GM23338 (cell line): ENCODE results near the gene APC. TPM values are rescaled to one million over a fixed set of nuclear protein-coding genes. Genes with fewer than 3 reads are reported as not detected.

Experiments
- ATAC-seq: fragments of 200-7000 bp; cut with Tn5 transposase; 3 replicates; pipeline ENCODE4 v1.9.1; 2020
- DNase-seq: peaks from one replicate; pipeline ENCODE4 v3.0.0-alpha.2; 2015; ENCODE audit warnings: low spot score
- H2AFZ ChIP-seq: fragments of 200-600 bp; sonication (generic); 2 replicates; pipeline ENCODE4 v1.8.0; 2016; ENCODE audit warnings: antibody characterized with exemption, mild to moderate bottlenecking, moderate library complexity
- H3F3A ChIP-seq: fragments of 200-600 bp; sonication (generic); replicated peaks from 2 replicates; pipeline ENCODE4 v1.8.0; 2017; ENCODE audit warnings: antibody characterized with exemption, mixed run types, low read depth
- H3K27ac ChIP-seq: fragments of 200-600 bp; sonication (generic); 2 replicates; pipeline ENCODE4 v1.6.1; 2016; ENCODE audit warnings: low read depth
- H3K27me3 ChIP-seq: fragments of 200-600 bp; sonication (generic); 2 replicates; pipeline ENCODE4 v1.8.0; 2016; ENCODE audit warnings: mild to moderate bottlenecking, mixed run types, moderate library complexity; ENCODE audit not compliant: insufficient read depth
- H3K36me3 ChIP-seq: fragments of 200-600 bp; sonication (generic); 2 replicates; pipeline ENCODE4 v1.8.0; 2016; ENCODE audit warnings: mild to moderate bottlenecking; ENCODE audit not compliant: insufficient read depth
- H3K4me1 ChIP-seq: fragments of 200-600 bp; sonication (generic); 2 replicates; pipeline ENCODE4 v1.8.0; 2016; ENCODE audit warnings: mild to moderate bottlenecking, moderate library complexity; ENCODE audit not compliant: insufficient read depth
- H3K4me2 ChIP-seq: fragments of 200-600 bp; sonication (generic); 2 replicates; pipeline ENCODE4 v1.7.1; 2017; ENCODE audit warnings: mixed run types
- H3K4me3 ChIP-seq: fragments of 200-600 bp; sonication (generic); 2 replicates; pipeline ENCODE4 v1.6.1; 2016; ENCODE audit warnings: mixed run types
- H3K79me2 ChIP-seq: fragments of 200-600 bp; sonication (generic); replicated peaks from 2 replicates; pipeline ENCODE4 v1.8.0; 2017; ENCODE audit warnings: mild to moderate bottlenecking; ENCODE audit not compliant: insufficient read depth
- H3K9me2 ChIP-seq: fragments of 200-600 bp; sonication (generic); 2 replicates; pipeline ENCODE4 v1.8.0; 2017; ENCODE audit not compliant: insufficient read depth
- H4K20me1 ChIP-seq: fragments of 200-600 bp; sonication (generic); replicated peaks from 2 replicates; pipeline ENCODE4 v1.8.0; 2017; ENCODE audit warnings: mild to moderate bottlenecking; ENCODE audit not compliant: insufficient read depth
- H3K27ac Mint-ChIP-seq: 2 replicates; pipeline ENCODE4 v1.8.0; 2020; ENCODE audit warnings: inconsistent platforms, mild to moderate bottlenecking, moderate library complexity, mixed read lengths
- H3K27me3 Mint-ChIP-seq: 3 replicates; pipeline ENCODE4 v1.8.0; 2022; ENCODE audit warnings: low read depth, mild to moderate bottlenecking, moderate library complexity, mixed read lengths, inconsistent platforms; ENCODE audit not compliant: insufficient read depth, poor library complexity
- H3K36me3 Mint-ChIP-seq: 3 replicates; pipeline ENCODE4 v1.8.0; 2021; ENCODE audit warnings: low read depth, mild to moderate bottlenecking, inconsistent platforms, moderate library complexity, mixed read lengths
- H3K4me1 Mint-ChIP-seq: 3 replicates; pipeline ENCODE4 v1.8.0; 2020; ENCODE audit warnings: mild to moderate bottlenecking, inconsistent platforms, mixed read lengths
- H3K4me3 Mint-ChIP-seq: 3 replicates; pipeline ENCODE4 v1.8.0; 2021; ENCODE audit warnings: moderate library complexity, mild to moderate bottlenecking, inconsistent platforms, mixed read lengths
- H3K9me3 Mint-ChIP-seq: 3 replicates; pipeline ENCODE4 v1.8.0; 2020; ENCODE audit warnings: moderate library complexity, mild to moderate bottlenecking, inconsistent platforms, mixed read lengths
- CREB1 ChIP-seq: fragments of 250-450 bp; sonication (Bioruptor Pico); IDR thresholded peaks from 2 replicates; pipeline ENCODE4 v1.5.0; 2020; ENCODE audit warnings: low read depth, mild to moderate bottlenecking, moderate library complexity
- EZH2 ChIP-seq: fragments of 200-600 bp; sonication (generic); IDR thresholded peaks from one replicate; pipeline ENCODE4 v1.8.0; 2017; ENCODE audit warnings: antibody characterized with exemption, mild to moderate bottlenecking, low read depth; ENCODE audit not compliant: unreplicated experiment
- EZH2phosphoT487 ChIP-seq: fragments of 200-600 bp; sonication (generic); IDR thresholded peaks from one replicate; pipeline ENCODE4 v1.8.1; 2018; ENCODE audit warnings: antibody characterized with exemption; ENCODE audit not compliant: unreplicated experiment
- JUNB ChIP-seq: IDR thresholded peaks from one replicate; pipeline ENCODE4 v1.6.1; 2016; ENCODE audit warnings: antibody characterized with exemption; ENCODE audit not compliant: unreplicated experiment
- NANOG ChIP-seq: IDR thresholded peaks from 2 replicates; pipeline ENCODE4 v1.6.1; 2016; ENCODE audit warnings: antibody characterized with exemption, borderline replicate concordance
- POLR2AphosphoS5 ChIP-seq: IDR thresholded peaks from 2 replicates; pipeline ENCODE4 v1.6.1; 2016; ENCODE audit warnings: antibody characterized with exemption, low read depth
- STAT1 ChIP-seq: IDR thresholded peaks from one replicate; pipeline ENCODE4 v1.6.1; 2016; ENCODE audit warnings: antibody characterized with exemption; ENCODE audit not compliant: unreplicated experiment
- ZNF114 ChIP-seq: fragments of 250-450 bp; sonication (Bioruptor Pico); IDR thresholded peaks from 2 replicates; pipeline ENCODE4 v1.5.0; 2020; ENCODE audit warnings: mild to moderate bottlenecking, moderate library complexity
- ZNF331 ChIP-seq: fragments of 250-450 bp; sonication (Bioruptor Pico); IDR thresholded peaks from 2 replicates; pipeline ENCODE4 v1.5.0; 2020; ENCODE audit warnings: low read depth, mild to moderate bottlenecking, moderate library complexity
- polyA plus RNA-seq: library from polyadenylated mRNA; unstranded; fragments of >200 nt; fragmentation: Nextera tagmentation; extraction: Ambion mirVana; gene quantifications from 2 replicates; pipeline ENCODE4 v1.2.1, GENCODE V29; 2016
- total RNA-seq: library from RNA; depleted of rRNA; stranded (reverse); fragments of >200 nt; shearing (Covaris generic); gene quantifications from 2 replicates; pipeline ENCODE4 v1.2.3, GENCODE V29; 2014
- TF ChIP-seq, protein P1 (sequence below), 2 experiments: fragments of 200-600 bp in 1 of 2; sonication (generic) in 1 of 2; conservative IDR thresholded peaks; 2 replicates each; pipeline versions ENCODE4 v1.5.1 to v1.6.1; 2016 to 2017; ENCODE audit warnings: antibody characterized with exemption in 2 of 2, low read depth in 2 of 2, mild to moderate bottlenecking in 2 of 2, moderate library complexity in 1 of 2
- TF ChIP-seq, protein P2 (sequence below): IDR thresholded peaks from 2 replicates; pipeline ENCODE4 v1.6.1; 2016; ENCODE audit warnings: antibody characterized with exemption
- TF ChIP-seq, protein P3 (sequence below): fragments of 250-450 bp; sonication (Bioruptor Pico); IDR thresholded peaks from 2 replicates; pipeline ENCODE4 v1.5.0; 2020; ENCODE audit warnings: mild to moderate bottlenecking, moderate library complexity
- TF ChIP-seq, protein P4 (sequence below): IDR thresholded peaks from one replicate; pipeline ENCODE4 v1.6.1; 2018; ENCODE audit warnings: antibody characterized with exemption; ENCODE audit not compliant: unreplicated experiment

APC gene
- total and polyA plus RNA-seq, 2 experiments from 2014 or later = 42.4 to 62.9 TPM

DNA sequence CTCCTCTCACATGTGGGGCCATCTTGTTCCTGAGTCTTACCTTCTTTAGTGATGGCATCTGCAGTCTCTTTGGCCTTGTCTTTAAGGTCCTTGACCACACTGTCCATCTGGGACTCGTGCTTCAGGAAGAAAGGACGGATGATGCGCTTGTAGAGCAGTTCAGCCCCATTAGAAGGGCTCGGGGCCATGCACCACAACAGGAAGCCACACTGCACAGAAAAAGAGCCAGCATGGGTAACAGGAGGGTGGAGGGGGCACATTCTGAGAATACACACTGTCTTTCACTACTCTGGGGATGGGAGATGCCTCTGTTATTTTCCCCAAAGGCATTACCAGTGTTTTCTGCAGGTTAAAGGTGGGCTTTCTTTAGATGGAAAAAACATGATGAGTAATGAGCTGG lies 149.3 kb downstream of the APC start:
- H3K9me3 Mint-ChIP-seq = no peaks in the 10 kb centered on the region
- H3K9me2 ChIP-seq = no peaks in the 10 kb centered on the region
- H3K79me2 ChIP-seq = no peaks in the 10 kb centered on the region
- no peak for ATAC-seq
- no peak overlapping the region for H2AFZ ChIP-seq
- no peaks in the 10 kb centered on the region for H3F3A ChIP-seq
- peaks cover 14% of the 10 kb centered on the region; the same call in 1 of the 2 replicates for H4K20me1 ChIP-seq
- no peak overlapping the region for H3K4me2 ChIP-seq
- peaks cover 30% of the 10 kb centered on the region for H3K36me3 Mint-ChIP-seq
- no peak overlapping the region for H3K27ac ChIP-seq
- H3K36me3 ChIP-seq = no peaks in the 10 kb centered on the region
- H3K27ac Mint-ChIP-seq = no peak overlapping the region
- TF ChIP-seq JUNB (no peak), POLR2AphosphoS5 (no peak), NANOG (no peak), EZH2 (no peak), ZNF331 (CRISPR knock-in tag) (no peak), EZH2phosphoT487 (no peak), ZNF114 (CRISPR knock-in tag) (no peak), CREB1 (no peak), STAT1 (no peak)
- TF ChIP-seq, protein P1, sequence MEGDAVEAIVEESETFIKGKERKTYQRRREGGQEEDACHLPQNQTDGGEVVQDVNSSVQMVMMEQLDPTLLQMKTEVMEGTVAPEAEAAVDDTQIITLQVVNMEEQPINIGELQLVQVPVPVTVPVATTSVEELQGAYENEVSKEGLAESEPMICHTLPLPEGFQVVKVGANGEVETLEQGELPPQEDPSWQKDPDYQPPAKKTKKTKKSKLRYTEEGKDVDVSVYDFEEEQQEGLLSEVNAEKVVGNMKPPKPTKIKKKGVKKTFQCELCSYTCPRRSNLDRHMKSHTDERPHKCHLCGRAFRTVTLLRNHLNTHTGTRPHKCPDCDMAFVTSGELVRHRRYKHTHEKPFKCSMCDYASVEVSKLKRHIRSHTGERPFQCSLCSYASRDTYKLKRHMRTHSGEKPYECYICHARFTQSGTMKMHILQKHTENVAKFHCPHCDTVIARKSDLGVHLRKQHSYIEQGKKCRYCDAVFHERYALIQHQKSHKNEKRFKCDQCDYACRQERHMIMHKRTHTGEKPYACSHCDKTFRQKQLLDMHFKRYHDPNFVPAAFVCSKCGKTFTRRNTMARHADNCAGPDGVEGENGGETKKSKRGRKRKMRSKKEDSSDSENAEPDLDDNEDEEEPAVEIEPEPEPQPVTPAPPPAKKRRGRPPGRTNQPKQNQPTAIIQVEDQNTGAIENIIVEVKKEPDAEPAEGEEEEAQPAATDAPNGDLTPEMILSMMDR (conservative IDR thresholded peaks at IDR 0.05; ENCODE audit: low read depth in 2 of 2) = no peak
- TF ChIP-seq, protein P2, sequence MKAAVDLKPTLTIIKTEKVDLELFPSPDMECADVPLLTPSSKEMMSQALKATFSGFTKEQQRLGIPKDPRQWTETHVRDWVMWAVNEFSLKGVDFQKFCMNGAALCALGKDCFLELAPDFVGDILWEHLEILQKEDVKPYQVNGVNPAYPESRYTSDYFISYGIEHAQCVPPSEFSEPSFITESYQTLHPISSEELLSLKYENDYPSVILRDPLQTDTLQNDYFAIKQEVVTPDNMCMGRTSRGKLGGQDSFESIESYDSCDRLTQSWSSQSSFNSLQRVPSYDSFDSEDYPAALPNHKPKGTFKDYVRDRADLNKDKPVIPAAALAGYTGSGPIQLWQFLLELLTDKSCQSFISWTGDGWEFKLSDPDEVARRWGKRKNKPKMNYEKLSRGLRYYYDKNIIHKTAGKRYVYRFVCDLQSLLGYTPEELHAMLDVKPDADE = no peak
- TF ChIP-seq, protein P3, sequence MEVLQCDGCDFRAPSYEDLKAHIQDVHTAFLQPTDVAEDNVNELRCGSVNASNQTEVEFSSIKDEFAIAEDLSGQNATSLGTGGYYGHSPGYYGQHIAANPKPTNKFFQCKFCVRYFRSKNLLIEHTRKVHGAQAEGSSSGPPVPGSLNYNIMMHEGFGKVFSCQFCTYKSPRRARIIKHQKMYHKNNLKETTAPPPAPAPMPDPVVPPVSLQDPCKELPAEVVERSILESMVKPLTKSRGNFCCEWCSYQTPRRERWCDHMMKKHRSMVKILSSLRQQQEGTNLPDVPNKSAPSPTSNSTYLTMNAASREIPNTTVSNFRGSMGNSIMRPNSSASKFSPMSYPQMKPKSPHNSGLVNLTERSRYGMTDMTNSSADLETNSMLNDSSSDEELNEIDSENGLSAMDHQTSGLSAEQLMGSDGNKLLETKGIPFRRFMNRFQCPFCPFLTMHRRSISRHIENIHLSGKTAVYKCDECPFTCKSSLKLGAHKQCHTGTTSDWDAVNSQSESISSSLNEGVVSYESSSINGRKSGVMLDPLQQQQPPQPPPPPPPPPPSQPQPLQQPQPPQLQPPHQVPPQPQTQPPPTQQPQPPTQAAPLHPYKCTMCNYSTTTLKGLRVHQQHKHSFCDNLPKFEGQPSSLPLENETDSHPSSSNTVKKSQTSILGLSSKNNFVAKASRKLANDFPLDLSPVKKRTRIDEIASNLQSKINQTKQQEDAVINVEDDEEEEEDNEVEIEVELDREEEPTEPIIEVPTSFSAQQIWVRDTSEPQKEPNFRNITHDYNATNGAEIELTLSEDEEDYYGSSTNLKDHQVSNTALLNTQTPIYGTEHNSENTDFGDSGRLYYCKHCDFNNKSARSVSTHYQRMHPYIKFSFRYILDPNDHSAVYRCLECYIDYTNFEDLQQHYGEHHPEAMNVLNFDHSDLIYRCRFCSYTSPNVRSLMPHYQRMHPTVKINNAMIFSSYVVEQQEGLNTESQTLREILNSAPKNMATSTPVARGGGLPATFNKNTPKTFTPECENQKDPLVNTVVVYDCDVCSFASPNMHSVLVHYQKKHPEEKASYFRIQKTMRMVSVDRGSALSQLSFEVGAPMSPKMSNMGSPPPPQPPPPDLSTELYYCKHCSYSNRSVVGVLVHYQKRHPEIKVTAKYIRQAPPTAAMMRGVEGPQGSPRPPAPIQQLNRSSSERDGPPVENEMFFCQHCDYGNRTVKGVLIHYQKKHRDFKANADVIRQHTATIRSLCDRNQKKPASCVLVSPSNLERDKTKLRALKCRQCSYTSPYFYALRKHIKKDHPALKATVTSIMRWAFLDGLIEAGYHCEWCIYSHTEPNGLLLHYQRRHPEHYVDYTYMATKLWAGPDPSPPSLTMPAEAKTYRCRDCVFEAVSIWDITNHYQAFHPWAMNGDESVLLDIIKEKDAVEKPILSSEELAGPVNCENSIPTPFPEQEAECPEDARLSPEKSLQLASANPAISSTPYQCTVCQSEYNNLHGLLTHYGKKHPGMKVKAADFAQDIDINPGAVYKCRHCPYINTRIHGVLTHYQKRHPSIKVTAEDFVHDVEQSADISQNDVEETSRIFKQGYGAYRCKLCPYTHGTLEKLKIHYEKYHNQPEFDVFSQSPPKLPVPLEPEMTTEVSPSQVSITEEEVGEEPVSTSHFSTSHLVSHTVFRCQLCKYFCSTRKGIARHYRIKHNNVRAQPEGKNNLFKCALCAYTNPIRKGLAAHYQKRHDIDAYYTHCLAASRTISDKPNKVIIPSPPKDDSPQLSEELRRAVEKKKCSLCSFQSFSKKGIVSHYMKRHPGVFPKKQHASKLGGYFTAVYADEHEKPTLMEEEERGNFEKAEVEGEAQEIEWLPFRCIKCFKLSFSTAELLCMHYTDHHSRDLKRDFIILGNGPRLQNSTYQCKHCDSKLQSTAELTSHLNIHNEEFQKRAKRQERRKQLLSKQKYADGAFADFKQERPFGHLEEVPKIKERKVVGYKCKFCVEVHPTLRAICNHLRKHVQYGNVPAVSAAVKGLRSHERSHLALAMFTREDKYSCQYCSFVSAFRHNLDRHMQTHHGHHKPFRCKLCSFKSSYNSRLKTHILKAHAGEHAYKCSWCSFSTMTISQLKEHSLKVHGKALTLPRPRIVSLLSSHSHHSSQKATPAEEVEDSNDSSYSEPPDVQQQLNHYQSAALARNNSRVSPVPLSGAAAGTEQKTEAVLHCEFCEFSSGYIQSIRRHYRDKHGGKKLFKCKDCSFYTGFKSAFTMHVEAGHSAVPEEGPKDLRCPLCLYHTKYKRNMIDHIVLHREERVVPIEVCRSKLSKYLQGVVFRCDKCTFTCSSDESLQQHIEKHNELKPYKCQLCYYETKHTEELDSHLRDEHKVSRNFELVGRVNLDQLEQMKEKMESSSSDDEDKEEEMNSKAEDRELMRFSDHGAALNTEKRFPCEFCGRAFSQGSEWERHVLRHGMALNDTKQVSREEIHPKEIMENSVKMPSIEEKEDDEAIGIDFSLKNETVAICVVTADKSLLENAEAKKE (CRISPR knock-in tag) = no peak
- TF ChIP-seq, protein P4, sequence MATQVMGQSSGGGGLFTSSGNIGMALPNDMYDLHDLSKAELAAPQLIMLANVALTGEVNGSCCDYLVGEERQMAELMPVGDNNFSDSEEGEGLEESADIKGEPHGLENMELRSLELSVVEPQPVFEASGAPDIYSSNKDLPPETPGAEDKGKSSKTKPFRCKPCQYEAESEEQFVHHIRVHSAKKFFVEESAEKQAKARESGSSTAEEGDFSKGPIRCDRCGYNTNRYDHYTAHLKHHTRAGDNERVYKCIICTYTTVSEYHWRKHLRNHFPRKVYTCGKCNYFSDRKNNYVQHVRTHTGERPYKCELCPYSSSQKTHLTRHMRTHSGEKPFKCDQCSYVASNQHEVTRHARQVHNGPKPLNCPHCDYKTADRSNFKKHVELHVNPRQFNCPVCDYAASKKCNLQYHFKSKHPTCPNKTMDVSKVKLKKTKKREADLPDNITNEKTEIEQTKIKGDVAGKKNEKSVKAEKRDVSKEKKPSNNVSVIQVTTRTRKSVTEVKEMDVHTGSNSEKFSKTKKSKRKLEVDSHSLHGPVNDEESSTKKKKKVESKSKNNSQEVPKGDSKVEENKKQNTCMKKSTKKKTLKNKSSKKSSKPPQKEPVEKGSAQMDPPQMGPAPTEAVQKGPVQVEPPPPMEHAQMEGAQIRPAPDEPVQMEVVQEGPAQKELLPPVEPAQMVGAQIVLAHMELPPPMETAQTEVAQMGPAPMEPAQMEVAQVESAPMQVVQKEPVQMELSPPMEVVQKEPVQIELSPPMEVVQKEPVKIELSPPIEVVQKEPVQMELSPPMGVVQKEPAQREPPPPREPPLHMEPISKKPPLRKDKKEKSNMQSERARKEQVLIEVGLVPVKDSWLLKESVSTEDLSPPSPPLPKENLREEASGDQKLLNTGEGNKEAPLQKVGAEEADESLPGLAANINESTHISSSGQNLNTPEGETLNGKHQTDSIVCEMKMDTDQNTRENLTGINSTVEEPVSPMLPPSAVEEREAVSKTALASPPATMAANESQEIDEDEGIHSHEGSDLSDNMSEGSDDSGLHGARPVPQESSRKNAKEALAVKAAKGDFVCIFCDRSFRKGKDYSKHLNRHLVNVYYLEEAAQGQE = no peak
- H3K27me3 ChIP-seq = no peaks in the 10 kb centered on the region
- no peak for DNase-seq
- no peaks in the 10 kb centered on the region for H3K27me3 Mint-ChIP-seq
- H3K4me1 ChIP-seq = no peaks in the 10 kb centered on the region
- H3K4me1 Mint-ChIP-seq = no peaks in the 10 kb centered on the region
- H3K4me3 ChIP-seq = no peak overlapping the region
- no peak overlapping the region for H3K4me3 Mint-ChIP-seq
